Suppressor macrophage treated with lipopolysaccharide for 4 hours (primary cell): Measurements from ENCODE around the gene PRMT1.

Experiments used
- DNase-seq: peaks from one replicate; pipeline ENCODE4 v3.0.0-alpha.2; 2020

The PRMT1 gene

GRCh38 chr19:49730166-49730565 is 53.1 kb downstream of the PRMT1 start:
- DNase-seq = no peak
